HS-27A (cell line): Measurements from ENCODE around the gene ATG4C.
"Not testable (repeated sequence)": the region's sequence is repeated elsewhere in the genome, so short reads cannot be mapped to it uniquely, and the experiment has no call there.

ENCODE experiments used
- DNase-seq: peaks from one replicate; pipeline ENCODE4 v3.0.0-alpha.2; 2012; ENCODE audit warnings: low read depth, missing footprints

ATG4C gene

GRCh38 chr1:62774971-62775595 is 8.8 kb upstream of the ATG4C start:
- no peak for DNase-seq

- DNase-seq, result no peak
Observed at GRCh38 chr1:62778208-62778607, 5.7 kb upstream of the ATG4C start.

GRCh38 chr1:62781841-62782543 is 1.9 kb upstream of the ATG4C start:
- no peak for DNase-seq

- not testable (repeated sequence) for DNase-seq
Observed at GRCh38 chr1:62782544-62783212, 1.3 kb upstream of the ATG4C start.

GRCh38 chr1:62784509-62785365 is 805 bp downstream of the ATG4C start:
- DNase-seq, result no peak

DNA sequence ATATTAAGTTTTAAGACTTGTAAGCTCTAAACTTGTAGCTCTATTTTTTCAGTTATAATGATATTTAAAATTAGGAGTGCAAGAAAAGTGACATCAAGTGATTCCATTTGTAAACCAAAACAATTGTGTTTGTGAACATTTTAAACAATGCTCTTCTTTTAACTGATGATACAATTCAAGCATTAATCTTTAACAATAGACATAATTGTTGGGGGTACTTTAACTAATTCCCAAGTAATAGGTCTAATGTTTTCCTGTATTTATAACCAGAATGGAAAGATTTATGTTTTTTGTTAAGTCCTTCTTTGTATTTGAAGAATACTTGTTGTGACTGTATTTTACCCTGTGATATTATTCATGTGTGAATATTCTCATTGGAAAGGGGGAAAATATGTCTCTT is 6.8 kb downstream of the ATG4C start:
- DNase-seq, result no peak

DNA sequence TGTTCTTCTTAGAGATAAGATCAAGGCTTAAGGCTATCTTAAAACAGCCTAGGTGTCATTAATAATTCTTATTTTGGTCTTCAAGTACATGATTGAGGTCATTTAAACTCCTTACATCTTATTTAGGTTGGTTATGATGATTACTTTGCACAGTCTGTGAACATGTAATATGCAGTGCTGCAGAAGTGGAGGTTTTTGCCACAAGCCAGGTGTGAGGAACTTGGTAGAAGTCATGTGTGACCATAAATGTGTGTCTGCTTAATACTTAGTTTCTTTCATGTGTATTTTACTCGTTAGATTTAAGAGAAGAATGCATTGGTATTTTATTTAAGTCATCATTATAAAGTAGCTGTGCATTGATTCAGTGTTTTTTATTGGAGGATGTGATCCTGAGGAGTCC is 10.1 kb downstream of the ATG4C start:
- no peak for DNase-seq

DNA sequence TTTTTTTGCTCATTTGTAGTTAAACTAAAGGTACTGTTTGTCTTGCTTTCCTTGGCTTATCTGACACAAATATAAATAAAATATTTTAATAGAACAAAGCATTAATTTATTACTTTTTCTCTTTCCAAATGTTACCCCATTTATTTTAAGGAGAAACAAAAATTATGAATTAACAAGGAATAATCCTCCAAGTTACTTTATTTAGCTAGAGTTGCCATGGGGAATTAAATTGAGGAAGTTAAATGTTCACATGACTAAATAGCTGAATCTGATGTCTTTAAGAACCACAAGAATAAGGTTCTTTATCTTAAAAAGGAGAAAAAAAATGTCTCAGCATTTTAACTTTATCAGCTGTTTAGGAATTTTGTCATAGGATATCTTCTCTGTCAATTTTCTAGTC is 12.3 kb downstream of the ATG4C start:
- no peak for DNase-seq

DNA sequence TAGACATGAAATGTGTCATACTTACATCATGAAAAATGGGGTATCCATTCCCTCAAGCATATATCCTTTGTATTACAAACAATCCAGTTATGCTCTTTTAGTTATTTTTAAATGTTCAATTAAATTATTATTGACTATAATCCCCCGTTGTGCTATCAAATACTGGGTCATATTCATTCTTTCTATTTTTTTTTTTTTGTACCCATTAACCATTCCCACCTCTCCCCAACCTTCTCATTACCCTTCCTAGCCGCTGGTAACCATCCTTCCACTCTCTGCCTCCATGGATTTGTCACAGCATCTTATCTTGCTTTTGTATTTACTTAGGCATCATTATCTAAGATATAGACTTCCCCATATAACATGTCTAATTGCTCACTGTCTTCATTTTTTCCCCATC is 15.8 kb downstream of the ATG4C start:
- no peak for DNase-seq

DNA sequence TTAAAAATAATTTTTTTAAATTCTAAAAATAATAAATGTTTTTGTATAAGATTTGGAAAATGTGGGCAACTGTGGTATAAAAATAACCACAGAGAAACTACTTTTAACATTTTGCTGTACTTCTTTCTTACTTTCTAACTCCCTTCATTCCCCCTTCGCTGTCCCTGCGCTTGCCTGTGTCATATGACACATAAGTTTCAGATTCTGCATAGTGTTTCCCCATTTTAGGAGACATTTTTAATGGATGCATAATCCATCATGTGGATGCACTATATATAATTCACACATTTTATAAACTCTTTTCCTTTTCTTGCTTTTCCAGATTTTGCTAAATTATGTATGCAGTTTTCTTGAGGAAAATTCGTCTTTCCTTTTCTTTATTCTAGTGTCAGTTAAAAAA is 16.3 kb downstream of the ATG4C start:
- no peak for DNase-seq

DNA sequence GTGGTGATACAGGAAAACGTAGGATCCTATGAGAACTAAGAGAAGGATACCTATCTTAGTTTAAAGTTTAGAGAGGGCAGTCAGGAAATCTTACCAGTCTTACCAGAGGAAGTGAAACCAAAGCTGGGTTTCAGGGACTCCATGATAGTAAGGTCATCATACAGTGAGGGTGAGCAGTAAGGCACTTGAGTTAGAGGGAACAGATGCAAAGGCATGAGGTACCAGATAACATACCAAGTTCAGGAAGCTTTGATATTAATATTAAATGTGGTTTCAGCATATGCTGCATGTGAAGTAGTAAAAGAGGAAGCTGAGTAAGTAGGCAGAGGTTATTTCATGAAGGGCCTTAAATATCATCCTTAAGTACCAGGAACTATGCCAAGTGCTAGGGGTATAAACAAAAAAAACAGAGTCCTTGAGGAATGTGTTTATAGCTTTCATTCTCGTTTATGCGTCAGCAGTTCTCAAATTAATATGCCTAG is 16.9 kb downstream of the ATG4C start:
- no peak for DNase-seq

- no peak for DNase-seq
Observed at GRCh38 chr1:62809788-62810187, 25.9 kb downstream of the ATG4C start.

GRCh38 chr1:62810420-62811274 is 26.7 kb downstream of the ATG4C start:
- DNase-seq, result no peak

- no peak for DNase-seq
Observed at GRCh38 chr1:62823556-62823955, 39.6 kb downstream of the ATG4C start.

DNA sequence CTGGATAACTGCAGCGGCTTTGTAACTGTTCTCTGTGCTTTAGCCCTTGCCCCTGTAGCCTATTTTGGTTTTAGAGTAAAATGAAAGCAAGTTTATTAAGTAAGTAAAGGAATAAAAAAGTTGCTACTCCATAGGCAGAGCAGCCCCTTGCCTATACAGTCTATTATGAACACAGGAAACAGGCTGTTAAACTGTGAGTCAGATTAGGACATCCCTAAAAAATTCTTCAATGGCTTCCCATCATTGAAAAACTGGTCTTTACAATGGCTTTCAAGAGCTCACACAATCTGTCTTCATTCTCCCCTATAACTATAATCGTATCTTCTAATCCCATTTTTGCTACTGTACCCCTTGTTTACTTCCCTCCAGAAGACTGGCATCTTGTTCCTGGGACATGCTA is 43.0 kb downstream of the ATG4C start:
- no peak for DNase-seq

DNA sequence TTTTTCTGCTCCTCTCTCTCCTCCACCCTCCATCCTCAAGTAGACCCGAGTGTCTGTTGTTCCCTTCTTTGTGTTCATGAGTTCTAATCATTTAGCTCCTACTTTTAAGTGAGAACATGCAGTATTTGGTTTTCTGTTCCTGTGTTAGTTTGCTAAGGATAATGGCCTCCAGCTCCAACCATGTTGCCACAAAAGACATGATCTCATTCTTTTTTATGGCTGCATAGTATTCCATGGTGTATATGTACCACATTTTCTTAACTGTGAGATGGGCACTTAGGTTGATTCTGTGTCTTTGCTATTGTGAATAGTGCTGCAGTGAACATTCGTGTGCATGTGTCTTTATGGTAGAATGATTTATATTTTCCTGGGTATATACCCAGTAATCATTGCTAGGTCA is 43.9 kb downstream of the ATG4C start:
- DNase-seq, result not testable (repeated sequence)

DNA sequence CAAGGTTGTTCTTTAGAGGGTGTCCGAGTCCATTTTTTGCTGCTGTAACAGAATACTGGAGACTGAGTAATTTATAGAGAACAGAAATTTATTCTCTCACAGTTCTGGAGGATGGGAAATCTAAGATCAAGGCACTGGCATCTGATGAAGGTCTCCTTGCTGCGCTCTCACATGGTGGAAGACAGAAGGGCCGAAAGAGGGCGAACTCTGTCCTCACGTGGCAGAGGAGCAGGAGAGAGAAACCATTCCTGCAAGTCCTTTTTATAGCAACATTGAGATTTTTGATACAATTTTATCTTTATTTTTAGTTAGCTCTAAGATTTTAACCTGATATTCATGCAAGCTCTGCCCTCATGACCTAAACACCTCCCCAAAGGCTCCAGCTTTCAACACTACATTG is 48.3 kb downstream of the ATG4C start:
- no peak for DNase-seq

GRCh38 chr1:62833529-62833928 is 49.6 kb downstream of the ATG4C start:
- no peak for DNase-seq

DNA sequence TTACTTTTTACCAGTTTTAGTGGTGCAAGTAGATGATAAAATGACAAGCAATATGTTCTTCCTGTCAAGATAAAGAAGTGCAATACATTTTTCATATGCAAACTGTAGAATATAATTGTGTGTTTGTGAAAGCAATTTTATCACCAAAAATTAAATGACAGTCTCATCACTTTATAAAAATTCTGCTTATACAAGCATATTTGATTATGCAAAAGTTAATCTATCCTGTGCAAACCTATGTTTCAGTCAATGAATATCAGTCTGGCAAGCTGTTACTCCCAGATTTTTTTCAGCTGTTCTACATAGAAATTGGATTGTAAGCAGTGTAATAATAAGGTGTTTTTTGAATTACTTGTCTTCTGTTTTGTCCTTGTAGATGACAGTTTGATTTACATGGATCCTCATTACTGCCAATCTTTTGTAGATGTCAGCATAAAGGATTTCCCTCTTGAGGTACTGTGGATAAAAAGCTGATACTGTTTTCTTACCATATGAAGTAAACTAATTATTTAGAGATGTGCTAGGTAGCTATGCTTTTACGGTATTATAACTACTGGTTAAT is 50.5 kb downstream of the ATG4C start:
- no peak for DNase-seq

DNA sequence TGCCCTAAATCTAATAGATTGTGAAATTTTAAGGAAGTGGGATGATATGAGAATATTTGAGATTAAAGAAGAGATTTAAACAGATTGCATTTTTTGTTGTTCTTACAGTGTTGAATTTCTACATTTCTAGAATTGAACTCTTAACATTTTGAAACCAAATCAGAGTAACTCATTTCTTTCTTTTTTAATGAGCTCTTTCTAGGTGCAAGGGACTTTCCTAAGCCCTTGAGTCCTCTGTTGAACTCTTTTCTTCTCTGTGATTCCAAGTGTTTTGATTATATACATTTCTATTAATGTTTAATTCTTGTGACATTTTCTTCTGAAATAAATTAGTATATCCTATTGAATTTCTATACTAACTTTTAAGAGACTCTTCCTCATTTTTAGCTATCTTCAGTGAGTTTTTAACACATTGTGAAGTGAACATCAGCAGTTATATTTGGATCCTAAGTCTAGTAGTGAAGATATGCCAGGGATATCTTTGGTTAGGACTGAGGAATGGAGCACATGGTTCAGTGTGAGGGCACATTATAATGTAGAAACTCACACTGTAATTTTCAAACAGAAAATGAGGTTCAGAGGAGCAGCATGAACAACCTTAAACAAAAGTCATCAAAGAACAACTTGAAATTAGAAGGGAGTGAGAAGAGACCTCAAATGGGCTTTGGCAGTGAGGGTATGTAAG is 53.1 kb downstream of the ATG4C start:
- DNase-seq, result no peak
